H9 (cell line): ENCODE data around the gene PIANP. TPM values are rescaled to one million over a fixed set of nuclear protein-coding genes. Genes with fewer than 3 reads are reported as not detected.

Source experiments
- DNase-seq: peaks from one replicate; pipeline ENCODE4 v3.0.0-alpha.2; 2017
- H2AFZ ChIP-seq: one replicate; pipeline ENCODE4 v1.6.1; 2013; ENCODE audit warnings: mild to moderate bottlenecking, low read length, control low read depth, moderate library complexity
- H2AK5ac ChIP-seq: 2 replicates; pipeline ENCODE4 v1.6.1; 2013; ENCODE audit warnings: low read length, control low read depth, mixed read lengths; ENCODE audit not compliant: insufficient read length
- H2BK120ac ChIP-seq: one replicate; pipeline ENCODE4 v1.6.1; 2013; ENCODE audit warnings: low read depth, mild to moderate bottlenecking, low read length, control low read depth, inconsistent platforms; ENCODE audit not compliant: poor library complexity, severe bottlenecking
- H2BK12ac ChIP-seq: 2 replicates; pipeline ENCODE4 v1.6.1; 2013; ENCODE audit warnings: low read length, control low read depth, mixed read lengths, low read depth; ENCODE audit not compliant: insufficient read length
- H2BK15ac ChIP-seq: 2 replicates; pipeline ENCODE4 v1.6.1; 2013; ENCODE audit warnings: low read depth, low read length, control low read depth
- H2BK20ac ChIP-seq: one replicate; pipeline ENCODE4 v1.6.1; 2013; ENCODE audit warnings: low read depth, mild to moderate bottlenecking, low read length, control low read depth, inconsistent platforms; ENCODE audit not compliant: poor library complexity, severe bottlenecking
- H2BK5ac ChIP-seq: 2 replicates; pipeline ENCODE4 v1.6.1; 2013; ENCODE audit warnings: low read length, control low read depth, mixed read lengths; ENCODE audit not compliant: insufficient read length
- H3K14ac ChIP-seq: 2 replicates; pipeline ENCODE4 v1.6.1; 2013; ENCODE audit warnings: low read length, control low read depth; ENCODE audit not compliant: insufficient read depth
- H3K18ac ChIP-seq: 2 replicates; pipeline ENCODE4 v1.6.1; 2013; ENCODE audit warnings: low read depth, mild to moderate bottlenecking, mixed read lengths, low read length, control low read depth; ENCODE audit not compliant: insufficient read length
- H3K23ac ChIP-seq: 2 replicates; pipeline ENCODE4 v1.6.1; 2013; ENCODE audit warnings: low read length, control low read depth, mixed read lengths, low read depth; ENCODE audit not compliant: insufficient read length
- H3K23me2 ChIP-seq: 2 replicates; pipeline ENCODE4 v1.6.1; 2013; ENCODE audit warnings: low read depth, mild to moderate bottlenecking, mixed read lengths, low read length, control low read depth; ENCODE audit not compliant: insufficient read length, poor library complexity, severe bottlenecking
- H3K27ac ChIP-seq: 2 replicates; pipeline ENCODE4 v1.5.1; 2013; ENCODE audit warnings: low read length, control low read depth, mixed read lengths, low read depth; ENCODE audit not compliant: insufficient read length
- H3K27me3 ChIP-seq: 2 replicates; pipeline ENCODE4 v1.6.1; 2013; ENCODE audit warnings: low read length, control low read depth, inconsistent platforms; ENCODE audit not compliant: insufficient read depth
- H3K4ac ChIP-seq: 2 replicates; pipeline ENCODE4 v1.6.1; 2013; ENCODE audit warnings: low read depth, mild to moderate bottlenecking, control low read depth, inconsistent platforms, low read length, moderate library complexity
- H3K4me1 ChIP-seq: 2 replicates; pipeline ENCODE4 v1.6.1; 2013; ENCODE audit warnings: low read length, control low read depth, inconsistent platforms; ENCODE audit not compliant: insufficient read depth
- H3K4me2 ChIP-seq: 2 replicates; pipeline ENCODE4 v1.6.1; 2013; ENCODE audit warnings: low read length, control low read depth, mixed read lengths; ENCODE audit not compliant: insufficient read length, insufficient read depth
- H3K56ac ChIP-seq: 2 replicates; pipeline ENCODE4 v1.6.1; 2013; ENCODE audit warnings: low read depth, mild to moderate bottlenecking, mixed read lengths, low read length, control low read depth; ENCODE audit not compliant: insufficient read length
- H3K79me1 ChIP-seq: 2 replicates; pipeline ENCODE4 v1.6.1; 2013; ENCODE audit warnings: low read depth, mild to moderate bottlenecking, moderate library complexity, low read length, control low read depth, inconsistent platforms; ENCODE audit not compliant: insufficient read depth, poor library complexity, severe bottlenecking
- H3K79me2 ChIP-seq: 2 replicates; pipeline ENCODE4 v1.6.1; 2013; ENCODE audit warnings: low read length, control low read depth, inconsistent platforms; ENCODE audit not compliant: insufficient read depth
- H3K9ac ChIP-seq: 2 replicates; pipeline ENCODE4 v1.6.1; 2013; ENCODE audit warnings: low read length, control low read depth, mixed read lengths; ENCODE audit not compliant: insufficient read length; ENCODE audit errors: extremely low read depth
- H3K9me3 ChIP-seq: one replicate; pipeline ENCODE4 v1.6.1; 2013; ENCODE audit warnings: low read depth, low read length, inconsistent platforms; ENCODE audit not compliant: control insufficient read depth
- H3T11ph ChIP-seq: one replicate; pipeline ENCODE4 v1.6.1; 2013; ENCODE audit warnings: mild to moderate bottlenecking, low read length, control low read depth, inconsistent platforms
- H4K20me1 ChIP-seq: one replicate; pipeline ENCODE4 v1.6.1; 2013; ENCODE audit not compliant: control insufficient read depth, insufficient read length, insufficient read depth
- H4K5ac ChIP-seq: 2 replicates; pipeline ENCODE4 v1.6.1; 2013; ENCODE audit warnings: low read depth, mild to moderate bottlenecking, mixed read lengths, low read length, control low read depth; ENCODE audit not compliant: insufficient read length
- H4K8ac ChIP-seq: replicated peaks from 2 replicates; pipeline ENCODE4 v1.6.1; 2013; ENCODE audit warnings: low read length, control low read depth, mixed read lengths, low read depth; ENCODE audit not compliant: insufficient read length
- H4K91ac ChIP-seq: 2 replicates; pipeline ENCODE4 v1.6.1; 2013; ENCODE audit warnings: low read depth, mild to moderate bottlenecking, moderate library complexity, mixed read lengths, low read length, control low read depth; ENCODE audit not compliant: insufficient read length
- H3K27ac Mint-ChIP-seq, 3 experiments: 2 replicates in 2 of 3; 3 replicates in 1 of 3; pipeline ENCODE4 v1.8.0; 2020 to 2021; ENCODE audit warnings: mixed read lengths in 3 of 3, mild to moderate bottlenecking in 1 of 3, moderate library complexity in 1 of 3
- H3K27me3 Mint-ChIP-seq: 2 replicates; pipeline ENCODE4 v1.8.0; 2021; ENCODE audit warnings: low read depth, mild to moderate bottlenecking, moderate library complexity, mixed read lengths
- H3K36me3 Mint-ChIP-seq, 3 experiments: 2 replicates in 2 of 3; 3 replicates in 1 of 3; pipeline ENCODE4 v1.8.0; 2020 to 2021; ENCODE audit warnings: low read depth in 3 of 3, mixed read lengths in 3 of 3; ENCODE audit not compliant: insufficient read depth in 1 of 3
- H3K4me1 Mint-ChIP-seq, 2 experiments: 2 replicates each; pipeline ENCODE4 v1.8.0; 2020; ENCODE audit warnings: mixed read lengths in 2 of 2
- H3K4me3 Mint-ChIP-seq, 2 experiments: 2 replicates in 1 of 2; 3 replicates in 1 of 2; pipeline ENCODE4 v1.8.0; 2020 to 2021; ENCODE audit warnings: mild to moderate bottlenecking in 2 of 2, mixed read lengths in 2 of 2, moderate library complexity in 1 of 2
- H3K9me3 Mint-ChIP-seq, 2 experiments: 2 replicates in 1 of 2; 3 replicates in 1 of 2; pipeline ENCODE4 v1.8.0; 2020; ENCODE audit warnings: mild to moderate bottlenecking in 2 of 2, mixed read lengths in 2 of 2, moderate library complexity in 1 of 2
- WGBS: extraction: QIAGEN DNeasy Blood & Tissue Kit; methylation state at CpG from one replicate; pipeline ENCODE4 v1.1.7; 2013; ENCODE audit warnings: missing lambda C conversion rate, low lambda C conversion rate, mixed read lengths; ENCODE audit not compliant: insufficient read length; ENCODE audit errors: extremely low coverage; 5-methylcytosine and 5-hydroxymethylcytosine counted together
- total RNA-seq: library from RNA; stranded (reverse); gene quantifications from 2 replicates; pipeline ENCODE4 v1.2.1, GENCODE V29; 2021
- TF ChIP-seq, protein P1 (sequence below): fragments of 200-600 bp; sonication (generic); conservative IDR thresholded peaks from 3 replicates; pipeline ENCODE4 v1.8.0; 2021; ENCODE audit warnings: antibody characterized with exemption, mild to moderate bottlenecking

PIANP gene
- total RNA-seq, 1 experiment from 2014 or later, result 6.6 TPM

- no CpG with 5 or more reads among the region's 2 CpGs for WGBS
- Histone ChIP-seq H2AK5ac (no peak overlapping the region), H2BK120ac (no peak overlapping the region), H3K27me3 (no peaks in the 10 kb centered on the region), H3K4ac (no peak overlapping the region), H3K79me2 (peaks cover 5% of the 10 kb centered on the region; the same call in 1 of the 2 replicates), H3K18ac (no peak overlapping the region), H2BK12ac (no peak overlapping the region), H3K56ac (no peak overlapping the region), H3K9me3 (no peaks in the 10 kb centered on the region), H3T11ph (no peak overlapping the region), H4K91ac (no peak overlapping the region), H3K4me2 (no peak overlapping the region), H2AFZ (no peak overlapping the region), H2BK20ac (no peak overlapping the region), H3K4me1 (no peaks in the 10 kb centered on the region), H4K20me1 (no peaks in the 10 kb centered on the region), H4K8ac (no peak overlapping the region), H3K27ac (no peak overlapping the region), H3K79me1 (no peaks in the 10 kb centered on the region), H3K23me2 (peaks cover 8% of the 10 kb centered on the region), H4K5ac (no peak overlapping the region), H2BK5ac (no peak overlapping the region), H3K9ac (no peak overlapping the region), H3K23ac (no peak overlapping the region), H3K14ac (no peak overlapping the region), H2BK15ac (no peak overlapping the region)
- Mint-ChIP-seq H3K27me3 (peaks cover 9% of the 10 kb centered on the region), H3K36me3 (peaks cover 3 to 22% (median 8%) of the 10 kb centered on the region in 3 experiments; a peak in 6 of 7 replicates), H3K27ac (peak overlapping the region in 1 of 3 experiments; percentile 37; a peak in 2 of 7 replicates), H3K4me3 (no peak overlapping the region; a peak in 1 of 5 replicates), H3K4me1 (peaks cover 3 to 11% of the 10 kb centered on the region in 2 experiments), H3K9me3 (no peaks in the 10 kb centered on the region)
- DNase-seq, result no peak
- TF ChIP-seq, protein P1, sequence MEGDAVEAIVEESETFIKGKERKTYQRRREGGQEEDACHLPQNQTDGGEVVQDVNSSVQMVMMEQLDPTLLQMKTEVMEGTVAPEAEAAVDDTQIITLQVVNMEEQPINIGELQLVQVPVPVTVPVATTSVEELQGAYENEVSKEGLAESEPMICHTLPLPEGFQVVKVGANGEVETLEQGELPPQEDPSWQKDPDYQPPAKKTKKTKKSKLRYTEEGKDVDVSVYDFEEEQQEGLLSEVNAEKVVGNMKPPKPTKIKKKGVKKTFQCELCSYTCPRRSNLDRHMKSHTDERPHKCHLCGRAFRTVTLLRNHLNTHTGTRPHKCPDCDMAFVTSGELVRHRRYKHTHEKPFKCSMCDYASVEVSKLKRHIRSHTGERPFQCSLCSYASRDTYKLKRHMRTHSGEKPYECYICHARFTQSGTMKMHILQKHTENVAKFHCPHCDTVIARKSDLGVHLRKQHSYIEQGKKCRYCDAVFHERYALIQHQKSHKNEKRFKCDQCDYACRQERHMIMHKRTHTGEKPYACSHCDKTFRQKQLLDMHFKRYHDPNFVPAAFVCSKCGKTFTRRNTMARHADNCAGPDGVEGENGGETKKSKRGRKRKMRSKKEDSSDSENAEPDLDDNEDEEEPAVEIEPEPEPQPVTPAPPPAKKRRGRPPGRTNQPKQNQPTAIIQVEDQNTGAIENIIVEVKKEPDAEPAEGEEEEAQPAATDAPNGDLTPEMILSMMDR, result no peak
Measured at GRCh38 chr12:6692888-6693287, 7.7 kb downstream of the PIANP start.
